ENCODE data around the gene ROR1.

GRCh38 chr1:63935553-63935952 is 161.7 kb downstream of the ROR1 start:
- TF ChIP-seq CTCF (IDR thresholded peaks at IDR 0.05) = no peak
- TF ChIP-seq POLR2A (IDR thresholded peaks at IDR 0.05) = no peak
- no peak for TF ChIP-seq EP300 (IDR thresholded peaks at IDR 0.05)
